HepG2 (cell line): ENCODE measurements around the gene CCDC57. TPM values are rescaled to one million over a fixed set of nuclear protein-coding genes. Genes with fewer than 3 reads are reported as not detected.

Source experiments
- ATAC-seq: fragments of 200-7000 bp; cut with Tn5 transposase; 3 replicates; pipeline ENCODE4 v1.9.1; 2020; ENCODE audit warnings: mild to moderate bottlenecking, moderate library complexity
- BruUV-seq: library from RNA; stranded (reverse); fragments of 400-500 nt; replicated peaks from 2 replicates; lab custom pipeline; 2021; lab: Mats Ljungman, UMichigan
- CTCF ChIA-PET: fragments of 300-600 bp; formaldehyde crosslinking; extraction: SDS; loops from one replicate; lab custom pipeline; 2021; ENCODE audit warnings: low total read pairs, inconsistent platforms, low intra/inter-chr PET ratio; lab: Yijun Ruan, JAX
- POLR2A ChIA-PET: fragments of 350-600 bp; sonication (Branson Sonifier 250); formaldehyde crosslinking; loops from one replicate; lab custom pipeline; 2020; ENCODE audit warnings: antibody characterized with exemption, inconsistent platforms; lab: Yijun Ruan, JAX
- DNase-seq: peaks from one replicate; pipeline ENCODE4 v3.0.0-alpha.2; 2015; ENCODE audit warnings: low spot score
- FAIRE-seq: peaks from 3 replicates; lab custom pipeline; 2011; peaks lifted over from hg19 to GRCh38; lab: Jason Lieb, UNC
- H2AFZ ChIP-seq: one replicate; pipeline ENCODE4 v1.6.1; 2011; ENCODE audit warnings: low read length, inconsistent platforms
- H3K27ac ChIP-seq: fragments of 300-600 bp; 3 replicates; pipeline ENCODE4 v1.8.0; 2011; ENCODE audit warnings: mixed run types, mild to moderate bottlenecking, mixed read lengths, low read length, inconsistent platforms; ENCODE audit not compliant: insufficient read depth; ENCODE audit errors: extremely low read length
- H3K27me3 ChIP-seq, 2 experiments: fragments of 200-600 bp in 1 of 2; 2 replicates in 1 of 2; 3 replicates in 1 of 2; pipeline versions ENCODE4 v1.6.0 to v1.8.0; 2011; ENCODE audit warnings: low read length in 2 of 2, mild to moderate bottlenecking in 2 of 2, moderate library complexity in 2 of 2, inconsistent platforms in 1 of 2; ENCODE audit not compliant: insufficient read depth in 2 of 2, control insufficient read depth in 1 of 2
- H3K36me3 ChIP-seq, 2 experiments: fragments of 200-600 bp in 1 of 2; replicated peaks in 1 of 2; 2 replicates in 1 of 2; 3 replicates in 1 of 2; pipeline versions ENCODE4 v1.5.1 to v1.8.0; 2011; ENCODE audit warnings: low read length in 2 of 2, inconsistent platforms in 1 of 2; ENCODE audit not compliant: insufficient read depth in 2 of 2, control insufficient read depth in 1 of 2
- H3K4me1 ChIP-seq: 2 replicates; pipeline ENCODE4 v1.5.1; 2012; ENCODE audit warnings: low read length, inconsistent platforms; ENCODE audit not compliant: insufficient read depth
- H3K4me2 ChIP-seq: 2 replicates; pipeline ENCODE4 v1.6.0; 2011; ENCODE audit warnings: low read depth, low read length, inconsistent platforms
- H3K4me3 ChIP-seq, 3 experiments: fragments of 200-600 bp in 1 of 3; sonication (generic), shearing (Covaris generic) in 1 of 3; replicated peaks in 1 of 3; 2 replicates each; pipeline ENCODE4 v1.5.1; 2011 to 2016; ENCODE audit warnings: low read length in 3 of 3, inconsistent platforms in 2 of 3, low read depth in 2 of 3, mild to moderate bottlenecking in 2 of 3, control low read depth in 1 of 3, mixed read lengths in 1 of 3; ENCODE audit not compliant: insufficient read depth in 1 of 3
- H3K79me2 ChIP-seq: one replicate; pipeline ENCODE4 v1.6.1; 2011; ENCODE audit warnings: low read length, inconsistent platforms; ENCODE audit not compliant: insufficient read depth
- H3K9ac ChIP-seq: 2 replicates; pipeline ENCODE4 v1.6.0; 2011; ENCODE audit warnings: mild to moderate bottlenecking, low read depth, low read length, inconsistent platforms; ENCODE audit not compliant: insufficient read depth
- H3K9me3 ChIP-seq: 2 replicates; pipeline ENCODE4 v1.5.1; 2012; ENCODE audit warnings: mild to moderate bottlenecking, low read length
- H4K20me1 ChIP-seq: 2 replicates; pipeline ENCODE4 v1.6.0; 2011; ENCODE audit warnings: inconsistent platforms, mild to moderate bottlenecking, low read length, moderate library complexity; ENCODE audit not compliant: insufficient read depth
- AKAP8 ChIP-seq: sonication (generic); formaldehyde crosslinking; IDR thresholded peaks from 2 replicates; pipeline ENCODE4 v1.5.1; 2020; ENCODE audit warnings: mild to moderate bottlenecking, missing genetic modification reagents
- FOXJ3 ChIP-seq: sonication (generic); formaldehyde crosslinking; IDR thresholded peaks from 2 replicates; pipeline ENCODE4 v1.4.0; 2020; ENCODE audit warnings: missing genetic modification reagents, mild to moderate bottlenecking, borderline replicate concordance
- HMG20A ChIP-seq: IDR thresholded peaks from 2 replicates; pipeline ENCODE4 v1.6.1; 2016; ENCODE audit warnings: borderline replicate concordance
- KDM3A ChIP-seq: IDR thresholded peaks from 2 replicates; pipeline ENCODE4 v1.6.1; 2018; ENCODE audit warnings: low read depth, missing compliant biosample characterization
- MIER2 ChIP-seq: IDR thresholded peaks from 2 replicates; pipeline ENCODE4 v1.6.1; 2016; ENCODE audit warnings: missing biosample characterization, missing genetic modification reagents
- SIN3B ChIP-seq: fragments of 150-350 bp; IDR thresholded peaks from 2 replicates; pipeline ENCODE4 v1.6.1; 2014; ENCODE audit warnings: low read length
- SMAD3 ChIP-seq: sonication (generic); formaldehyde crosslinking; IDR thresholded peaks from 2 replicates; pipeline ENCODE4 v1.4.0; 2020; ENCODE audit warnings: missing genetic modification reagents
- SOX6 ChIP-seq, 2 experiments: fragments of 450-650 bp in 1 of 2; sonication (generic) in 1 of 2; formaldehyde crosslinking in 1 of 2; IDR thresholded peaks; 2 replicates each; pipeline versions ENCODE4 v1.4.0 to v1.6.1; 2017 to 2020; ENCODE audit warnings: antibody characterized with exemption in 1 of 2, mild to moderate bottlenecking in 1 of 2, missing genetic modification reagents in 1 of 2
- TCF7 ChIP-seq: sonication (generic); IDR thresholded peaks from 2 replicates; pipeline ENCODE4 v1.6.1; 2016; ENCODE audit warnings: antibody characterized with exemption, low read depth
- ZNF335 ChIP-seq: sonication (generic); formaldehyde crosslinking; IDR thresholded peaks from 2 replicates; pipeline ENCODE4 v1.4.0; 2020; ENCODE audit warnings: missing genetic modification reagents
- WGBS: methylation state at CpG from one replicate; pipeline ENCODE4 v1.1.6; 2017; ENCODE audit warnings: low lambda C conversion rate; 5-methylcytosine and 5-hydroxymethylcytosine counted together
- in situ Hi-C: cut with HindIII; loops from 2 replicates; pipeline ENCODE4 v1.10.0; 2017; ENCODE audit warnings: low pct_unique_long_range_greater_than_20kb; ENCODE audit not compliant: extremely low pct_ligation_motif_present
- intact Hi-C: fragments of 100-400 bp; cut with micrococcal nuclease; formaldehyde crosslinking; loops from one replicate; pipeline ENCODE4 v1.10.0; 2022; ENCODE audit not compliant: unreplicated experiment
- polyA plus RNA-seq, 8 experiments: library from polyadenylated mRNA; depleted of rRNA in 3 of 8; stranded (reverse) in 7 of 8; unstranded in 1 of 8; fragments of >200 nt; fragmentation: Illumina TruSeq in 4 of 8; extraction: Trizol in 4 of 8; gene quantifications; 2 replicates each; pipeline versions ENCODE4 v1.2.1 to v1.2.3, GENCODE V29; 2011 to 2016; ENCODE audit warnings: low read depth in 4 of 8, missing spikeins in 1 of 8, mixed read lengths in 1 of 8; ENCODE audit not compliant: insufficient read depth in 1 of 8
- total RNA-seq, 5 experiments: library from RNA; depleted of rRNA; stranded (reverse); fragments of >200 nt; fragmentation: Illumina TruSeq; extraction: Trizol; gene quantifications; 2 replicates each; pipeline ENCODE4 v1.2.3, GENCODE V29; 2016; ENCODE audit warnings: low read depth in 1 of 5
- TF ChIP-seq, protein P1 (sequence below): sonication (generic); formaldehyde crosslinking; IDR thresholded peaks from 2 replicates; pipeline ENCODE4 v1.4.0; 2020; ENCODE audit warnings: mild to moderate bottlenecking, missing genetic modification reagents
- TF ChIP-seq, protein P2 (sequence below): IDR thresholded peaks from 2 replicates; pipeline ENCODE4 v1.6.1; 2016; ENCODE audit warnings: control low read depth

Gene CCDC57
- total and polyA plus RNA-seq, 2 of the 13 experiments (the other 11 are each of a cell fraction or from before 2014, with no cell fraction given), result 59.3 to 59.9 TPM

DNA sequence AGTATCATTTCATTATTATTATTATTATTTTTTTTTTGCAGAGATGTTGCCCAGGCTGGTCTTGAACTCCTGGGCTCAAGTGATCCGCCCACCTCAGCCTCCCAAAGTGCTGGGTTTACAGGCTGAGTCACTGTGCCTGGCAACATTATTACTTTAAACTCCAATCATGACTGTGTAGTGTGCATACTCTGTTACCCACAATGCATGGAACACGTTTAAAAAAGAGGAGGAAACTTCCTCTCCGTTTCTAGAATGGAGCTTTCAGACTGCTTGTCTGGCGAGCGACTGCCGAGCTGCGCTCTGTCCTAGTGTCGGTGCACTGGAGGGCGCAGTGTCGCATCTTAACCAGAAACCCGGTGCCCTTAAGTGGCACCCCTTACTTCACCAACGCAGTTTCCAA lies 92.5 kb downstream of the CCDC57 start:
- POLR2A ChIA-PET, result interaction anchor here (2.4 kb wide), 1 partner anchor 14 kb away, joined by 5 read pairs; no protein-coding TSS in a partner anchor
- no peak for TF ChIP-seq HMG20A (CRISPR knock-in tag)
- TF ChIP-seq FOXJ3 (CRISPR knock-in tag), result no peak
- no peak for TF ChIP-seq TCF7
- no peak for TF ChIP-seq SIN3B
- no peak for TF ChIP-seq SOX6 (IDR thresholded peaks at IDR 0.05)
- TF ChIP-seq SOX6 (CRISPR knock-in tag; IDR thresholded peaks at IDR 0.05), result no peak
- TF ChIP-seq KDM3A (CRISPR knock-in tag), result no peak
- no peak for TF ChIP-seq MIER2
- TF ChIP-seq, protein P1, sequence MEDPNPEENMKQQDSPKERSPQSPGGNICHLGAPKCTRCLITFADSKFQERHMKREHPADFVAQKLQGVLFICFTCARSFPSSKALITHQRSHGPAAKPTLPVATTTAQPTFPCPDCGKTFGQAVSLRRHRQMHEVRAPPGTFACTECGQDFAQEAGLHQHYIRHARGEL (CRISPR knock-in tag), result no peak
- no peak for TF ChIP-seq AKAP8 (CRISPR knock-in tag)
- TF ChIP-seq, protein P2, sequence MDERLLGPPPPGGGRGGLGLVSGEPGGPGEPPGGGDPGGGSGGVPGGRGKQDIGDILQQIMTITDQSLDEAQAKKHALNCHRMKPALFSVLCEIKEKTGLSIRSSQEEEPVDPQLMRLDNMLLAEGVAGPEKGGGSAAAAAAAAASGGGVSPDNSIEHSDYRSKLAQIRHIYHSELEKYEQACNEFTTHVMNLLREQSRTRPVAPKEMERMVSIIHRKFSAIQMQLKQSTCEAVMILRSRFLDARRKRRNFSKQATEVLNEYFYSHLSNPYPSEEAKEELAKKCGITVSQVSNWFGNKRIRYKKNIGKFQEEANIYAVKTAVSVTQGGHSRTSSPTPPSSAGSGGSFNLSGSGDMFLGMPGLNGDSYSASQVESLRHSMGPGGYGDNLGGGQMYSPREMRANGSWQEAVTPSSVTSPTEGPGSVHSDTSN (CRISPR knock-in tag), result no peak
- no peak for TF ChIP-seq SMAD3 (CRISPR knock-in tag)
- no peak for TF ChIP-seq ZNF335 (CRISPR knock-in tag)
- no peak overlapping the region for H3K27ac ChIP-seq
- no peak overlapping the region for H3K4me2 ChIP-seq
- H3K36me3 ChIP-seq, result peaks cover 0 to 1% of the 10 kb centered on the region in 2 experiments; a peak in 3 of 5 replicates
- H3K4me1 ChIP-seq, result peaks cover 52% of the 10 kb centered on the region
- ATAC-seq (no peak), FAIRE-seq (no peak), DNase-seq (no peak)
- in situ Hi-C loops (no loop called here), intact Hi-C loops (no loop called here)
- CTCF ChIA-PET, result no interaction called here
- WGBS, result 92% methylated on average over 12 of the region's 12 CpGs
- no peaks in the 10 kb centered on the region for H3K79me2 ChIP-seq
- no TSS peak for BruUV-seq
- H4K20me1 ChIP-seq, result no peaks in the 10 kb centered on the region
- no peak overlapping the region for H3K9ac ChIP-seq
- H3K4me3 ChIP-seq, result no peak overlapping the region
- no peaks in the 10 kb centered on the region for H3K9me3 ChIP-seq
- no peaks in the 10 kb centered on the region for H3K27me3 ChIP-seq
- no peak overlapping the region for H2AFZ ChIP-seq
